ENCODE data around the gene CAPN8.

CAPN8 gene

GRCh38 chr1:223665592-223666312, at the start of gene CAPN8:
TSS of gene CAPN8 (minus strand) at chr1:223665701. CDS start at chr1:223665646, 55 bp downstream.
- no peak for DNase-seq (ENCODE audit: low read depth in 2 of 2)

- no peak for DNase-seq (ENCODE audit: low read depth in 2 of 2)
Observed at GRCh38 chr1:223714849-223715603, 49.5 kb upstream of the CAPN8 start.

- DNase-seq (ENCODE audit: low read depth in 2 of 2) = no peak
Observed at GRCh38 chr1:223714421-223714724, 48.9 kb upstream of the CAPN8 start.

- no peak for DNase-seq (ENCODE audit: low read depth in 2 of 2)
Observed at GRCh38 chr1:223713546-223714420, 48.3 kb upstream of the CAPN8 start.

GRCh38 chr1:223712850-223713474, 47.5 kb upstream of the CAPN8 start:
- no peak for DNase-seq (ENCODE audit: low read depth in 2 of 2)

GRCh38 chr1:223712194-223712849, 46.8 kb upstream of the CAPN8 start, which contains the start of gene CAPN2:
TSS of gene CAPN2 (plus strand) at chr1:223712539. CDS start at chr1:223712641, 102 bp downstream.
- peak in 1 of 2 donors; percentile 50 for DNase-seq (ENCODE audit: low read depth in 2 of 2)

GRCh38 chr1:223711747-223712193, 46.3 kb upstream of the CAPN8 start:
- no peak for DNase-seq (ENCODE audit: low read depth in 2 of 2)

- DNase-seq (ENCODE audit: low read depth in 2 of 2) = no peak
Observed at GRCh38 chr1:223711173-223711572, 45.7 kb upstream of the CAPN8 start.

GRCh38 chr1:223710179-223711133, 45.0 kb upstream of the CAPN8 start:
- DNase-seq (ENCODE audit: low read depth in 2 of 2) = no peak

- DNase-seq (ENCODE audit: low read depth in 2 of 2) = no peak
Observed at GRCh38 chr1:223709598-223709997, 44.1 kb upstream of the CAPN8 start.

- no peak for DNase-seq (ENCODE audit: low read depth in 2 of 2)
Observed at GRCh38 chr1:223708651-223709268, 43.3 kb upstream of the CAPN8 start.

- DNase-seq (ENCODE audit: low read depth in 2 of 2) = no peak
Observed at GRCh38 chr1:223708001-223708359, 42.5 kb upstream of the CAPN8 start.

GRCh38 chr1:223707256-223708000, 41.9 kb upstream of the CAPN8 start:
- no peak for DNase-seq (ENCODE audit: low read depth in 2 of 2)

GRCh38 chr1:223706077-223706973, 40.8 kb upstream of the CAPN8 start:
- no peak for DNase-seq (ENCODE audit: low read depth in 2 of 2)

- no peak for DNase-seq (ENCODE audit: low read depth in 2 of 2)
Observed at GRCh38 chr1:223704921-223705878, 39.7 kb upstream of the CAPN8 start.

- DNase-seq (ENCODE audit: low read depth in 2 of 2) = no peak
Observed at GRCh38 chr1:223703668-223704013, 38.1 kb upstream of the CAPN8 start.

Measured in activated CD4-positive, alpha-beta T cell treated with anti-CD3 and anti-CD28 coated beads for 24 hours (primary cell).